Stimulated activated CD4-positive, alpha-beta T cell treated with anti-CD3 and anti-CD28 coated beads, Interleukin-4, amount 100 ng/mL, for 48 hours (primary cell): Measurements from ENCODE around the gene RTN4.

ENCODE experiments used
- DNase-seq, 2 donors: peaks; one replicate each; pipeline ENCODE4 v3.0.0-alpha.2; 2020; ENCODE audit warnings: low read depth in 2 of 2

Gene RTN4

DNA sequence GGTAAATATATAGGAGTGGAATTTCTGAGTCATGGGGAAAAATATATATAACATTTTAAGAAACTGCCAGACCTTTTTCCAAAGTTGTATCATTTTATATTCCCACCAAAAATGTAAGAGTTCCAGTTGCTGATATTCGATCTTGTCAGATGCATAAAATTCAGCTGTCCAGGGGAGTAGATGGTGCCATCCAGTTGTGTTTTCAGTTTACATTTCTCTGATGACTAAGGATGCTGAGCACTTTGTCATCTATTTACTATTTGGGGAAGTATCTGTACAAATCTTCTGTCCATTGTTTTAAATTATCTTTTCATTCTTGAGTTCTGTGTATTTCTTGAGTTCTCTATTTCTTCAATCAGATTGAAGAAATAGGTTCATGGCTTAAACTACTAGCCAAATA, 126.1 kb downstream of the RTN4 start:
- DNase-seq: no peak
